Fibroblast of skin of left biceps (primary cell): ENCODE measurements around the gene LCOR.
"Not testable (repeated sequence)": the region's sequence is repeated elsewhere in the genome, so short reads cannot be mapped to it uniquely, and the experiment has no call there.

ENCODE experiments used
- DNase-seq, 2 experiments: peaks; one replicate each; pipeline ENCODE4 v3.0.0-alpha.2; 2013; ENCODE audit warnings: low read depth in 2 of 2

LCOR gene

GRCh38 chr10:96831867-96832720, at the start of gene LCOR:
LCOR (plus strand) TSS chr10:96832298; CDS start chr10:96949058, 116,760 bp downstream.
- peak; percentile 82 to 85 for DNase-seq

- DNase-seq: no peak
Measured at GRCh38 chr10:96784253-96784652, 47.8 kb upstream of the LCOR start.

GRCh38 chr10:96789571-96790108, 42.5 kb upstream of the LCOR start:
- peak in 1 of 2 experiments; percentile 6 for DNase-seq

- DNase-seq: no peak
Measured at GRCh38 chr10:96791902-96792301, 40.2 kb upstream of the LCOR start.

- DNase-seq: no peak
Measured at GRCh38 chr10:96794836-96795733, 37.0 kb upstream of the LCOR start.

- DNase-seq: no peak
Measured at GRCh38 chr10:96797485-96797884, 34.6 kb upstream of the LCOR start.

- no peak for DNase-seq
Measured at GRCh38 chr10:96803288-96803664, 28.8 kb upstream of the LCOR start.

- DNase-seq: peak; percentile 58 to 60
Measured at GRCh38 chr10:96814264-96814663, 17.8 kb upstream of the LCOR start.

- not testable (repeated sequence) for DNase-seq
Measured at GRCh38 chr10:96818971-96819370, 13.1 kb upstream of the LCOR start.

GRCh38 chr10:96820765-96821164, 11.3 kb upstream of the LCOR start:
- no peak for DNase-seq

GRCh38 chr10:96826438-96826837, 5.7 kb upstream of the LCOR start:
- no peak for DNase-seq

GRCh38 chr10:96828609-96829008, 3.5 kb upstream of the LCOR start:
- DNase-seq: no peak

- DNase-seq: no peak
Measured at GRCh38 chr10:96829029-96829773, 2.9 kb upstream of the LCOR start.

- no peak for DNase-seq
Measured at GRCh38 chr10:96830511-96831199, 1.4 kb upstream of the LCOR start.

- no peak for DNase-seq
Measured at GRCh38 chr10:96831200-96831866, 765 bp upstream of the LCOR start.

- DNase-seq: peak; percentile 37 to 39
Measured at GRCh38 chr10:96832721-96833219, 672 bp downstream of the LCOR start.

GRCh38 chr10:96833220-96834001, 1.3 kb downstream of the LCOR start:
- no peak for DNase-seq

GRCh38 chr10:96834120-96834519, 2.0 kb downstream of the LCOR start:
- no peak for DNase-seq

GRCh38 chr10:96835899-96836298, 3.8 kb downstream of the LCOR start:
- peak in 1 of 2 experiments; percentile 23 for DNase-seq
